Stomach (tissue), 4 donors: ENCODE data around the gene IL10RB.

Experiments
- EP300 ChIP-seq: sonication (generic); formaldehyde crosslinking; IDR thresholded peaks from one replicate; pipeline ENCODE4 v1.6.1; 2017; ENCODE audit warnings: antibody characterized with exemption
- POLR2A ChIP-seq, 4 donors: fragments of 450-650 bp; IDR thresholded peaks; one replicate each; pipeline ENCODE4 v1.6.1; 2016; ENCODE audit warnings: antibody characterized with exemption in 4 of 4, control low read depth in 2 of 4, mild to moderate bottlenecking in 1 of 4, moderate library complexity in 1 of 4
- TF ChIP-seq, protein P1 (sequence below), 7 experiments: fragments of 450-650 bp in 4 of 7; fragments of 200-600 bp in 3 of 7; sonication (generic) in 3 of 7; IDR thresholded peaks; one replicate each; pipeline ENCODE4 v1.5.1; 2016 to 2019; ENCODE audit warnings: antibody characterized with exemption in 7 of 7, control low read depth in 2 of 7, mild to moderate bottlenecking in 1 of 7

DNA sequence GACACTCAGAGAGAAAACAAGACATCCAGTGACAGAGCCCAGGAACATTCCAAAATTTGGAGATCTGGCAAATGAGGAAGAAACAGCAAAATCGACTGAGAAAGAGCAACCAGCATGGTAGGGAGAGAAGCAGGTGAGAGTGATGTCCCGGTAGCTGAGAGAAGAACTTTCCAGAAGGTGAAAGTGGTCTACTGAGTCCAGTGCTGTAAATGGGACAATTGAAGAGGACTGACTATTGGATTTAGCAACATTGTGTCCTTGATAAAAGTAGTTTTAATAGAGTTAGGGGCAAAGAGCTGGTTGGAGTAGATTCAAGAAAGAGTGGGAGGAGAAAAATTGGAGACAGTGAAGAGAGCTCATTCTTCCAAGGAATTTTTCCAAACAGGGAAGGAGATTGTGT, 15.0 kb upstream of the IL10RB start:
- TF ChIP-seq EP300 (no peak), POLR2A (IDR thresholded peaks at IDR 0.05) (no peak)
- TF ChIP-seq, protein P1, sequence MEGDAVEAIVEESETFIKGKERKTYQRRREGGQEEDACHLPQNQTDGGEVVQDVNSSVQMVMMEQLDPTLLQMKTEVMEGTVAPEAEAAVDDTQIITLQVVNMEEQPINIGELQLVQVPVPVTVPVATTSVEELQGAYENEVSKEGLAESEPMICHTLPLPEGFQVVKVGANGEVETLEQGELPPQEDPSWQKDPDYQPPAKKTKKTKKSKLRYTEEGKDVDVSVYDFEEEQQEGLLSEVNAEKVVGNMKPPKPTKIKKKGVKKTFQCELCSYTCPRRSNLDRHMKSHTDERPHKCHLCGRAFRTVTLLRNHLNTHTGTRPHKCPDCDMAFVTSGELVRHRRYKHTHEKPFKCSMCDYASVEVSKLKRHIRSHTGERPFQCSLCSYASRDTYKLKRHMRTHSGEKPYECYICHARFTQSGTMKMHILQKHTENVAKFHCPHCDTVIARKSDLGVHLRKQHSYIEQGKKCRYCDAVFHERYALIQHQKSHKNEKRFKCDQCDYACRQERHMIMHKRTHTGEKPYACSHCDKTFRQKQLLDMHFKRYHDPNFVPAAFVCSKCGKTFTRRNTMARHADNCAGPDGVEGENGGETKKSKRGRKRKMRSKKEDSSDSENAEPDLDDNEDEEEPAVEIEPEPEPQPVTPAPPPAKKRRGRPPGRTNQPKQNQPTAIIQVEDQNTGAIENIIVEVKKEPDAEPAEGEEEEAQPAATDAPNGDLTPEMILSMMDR (IDR thresholded peaks at IDR 0.05) = no peak
